ENCODE measurements around the gene ARL11.
"Not testable (repeated sequence)": the region's sequence is repeated elsewhere in the genome, so short reads cannot be mapped to it uniquely, and the experiment has no call there.

The ARL11 gene

GRCh38 chr13:49607761-49608160 is 20.5 kb upstream of the ARL11 start:
- Histone ChIP-seq H3K23ac (ENCODE audit: low read length) (no peak overlapping the region), H3K4me2 (ENCODE audit: low read length) (no peak overlapping the region), H3K27me3 (ENCODE audit: insufficient read depth, low read length, poor library complexity) (no peaks in the 10 kb centered on the region), H3K36me3 (ENCODE audit: control insufficient read depth, insufficient read depth, low read length) (no peaks in the 10 kb centered on the region), H3K9ac (ENCODE audit: low read length) (no peak overlapping the region), H3K79me2 (ENCODE audit: control insufficient read depth, insufficient read depth, low read length) (no peaks in the 10 kb centered on the region), H2BK15ac (replicated peaks; ENCODE audit: low read depth) (no peak overlapping the region), H3K79me1 (ENCODE audit: low read length) (no peaks in the 10 kb centered on the region), H3K4ac (ENCODE audit: low read depth, low read length) (no peak overlapping the region), H3K27ac (ENCODE audit: low read depth, low read length) (no peak overlapping the region), H3K4me1 (ENCODE audit: control insufficient read depth, low read depth, low read length) (no peaks in the 10 kb centered on the region), H3K56ac (ENCODE audit: low read length) (no peak overlapping the region), H2BK5ac (ENCODE audit: low read length) (no peak overlapping the region), H3K4me3 (ENCODE audit: low read length) (no peak overlapping the region), H4K5ac (ENCODE audit: low read length) (no peak overlapping the region), H3K18ac (ENCODE audit: low read length) (no peak overlapping the region), H2AK5ac (ENCODE audit: low read length) (no peak overlapping the region), H2BK120ac (ENCODE audit: low read depth, low read length) (no peak overlapping the region), H4K8ac (ENCODE audit: low read depth, low read length) (no peak overlapping the region)
- DNase-seq: no peak
- no CpG with 5 or more reads among the region's 5 CpGs for WGBS (ENCODE audit: extremely low coverage, insufficient coverage, low lambda C conversion rate)

GRCh38 chr13:49608651-49609331 is 19.5 kb upstream of the ARL11 start:
- Histone ChIP-seq H4K8ac (ENCODE audit: low read depth, low read length) (no peak overlapping the region), H3K9ac (ENCODE audit: low read length) (no peak overlapping the region), H4K5ac (ENCODE audit: low read length) (no peak overlapping the region), H3K23ac (ENCODE audit: low read length) (no peak overlapping the region), H3K18ac (ENCODE audit: low read length) (no peak overlapping the region), H3K4me1 (ENCODE audit: control insufficient read depth, low read depth, low read length) (no peaks in the 10 kb centered on the region), H2AK5ac (ENCODE audit: low read length) (no peak overlapping the region), H3K4ac (ENCODE audit: low read depth, low read length) (no peak overlapping the region), H3K4me2 (ENCODE audit: low read length) (no peak overlapping the region), H3K27me3 (ENCODE audit: insufficient read depth, low read length, poor library complexity) (no peaks in the 10 kb centered on the region), H2BK120ac (ENCODE audit: low read depth, low read length) (no peak overlapping the region), H3K79me1 (ENCODE audit: low read length) (no peaks in the 10 kb centered on the region), H3K4me3 (ENCODE audit: low read length) (no peak overlapping the region), H3K79me2 (ENCODE audit: control insufficient read depth, insufficient read depth, low read length) (no peaks in the 10 kb centered on the region), H3K36me3 (ENCODE audit: control insufficient read depth, insufficient read depth, low read length) (no peaks in the 10 kb centered on the region), H3K27ac (ENCODE audit: low read depth, low read length) (no peak overlapping the region), H3K56ac (ENCODE audit: low read length) (no peak overlapping the region), H2BK15ac (replicated peaks; ENCODE audit: low read depth) (no peak overlapping the region), H2BK5ac (ENCODE audit: low read length) (no peak overlapping the region)
- WGBS (ENCODE audit: extremely low coverage, insufficient coverage, low lambda C conversion rate): no CpG with 5 or more reads among the region's 1 CpG
- DNase-seq: no peak

- H2AK5ac ChIP-seq (ENCODE audit: low read length): no peak overlapping the region
- H3K18ac ChIP-seq (ENCODE audit: low read length): no peak overlapping the region
Measured at GRCh38 chr13:49610176-49610575, 18.1 kb upstream of the ARL11 start.

GRCh38 chr13:49612042-49612441 is 16.3 kb upstream of the ARL11 start:
- H3K79me1 ChIP-seq (ENCODE audit: low read length); H3K4me3 ChIP-seq (ENCODE audit: low read length); H3K18ac ChIP-seq (ENCODE audit: low read length); H3K27ac ChIP-seq (ENCODE audit: low read depth, low read length); H3K23ac ChIP-seq (ENCODE audit: low read length); H3K4me1 ChIP-seq (ENCODE audit: control insufficient read depth, low read depth, low read length); H3K4me2 ChIP-seq (ENCODE audit: low read length); H3K56ac ChIP-seq (ENCODE audit: low read length); H3K4ac ChIP-seq (ENCODE audit: low read depth, low read length); H2BK120ac ChIP-seq (ENCODE audit: low read depth, low read length); H2BK5ac ChIP-seq (ENCODE audit: low read length); H2AK5ac ChIP-seq (ENCODE audit: low read length); H4K5ac ChIP-seq (ENCODE audit: low read length); H3K9ac ChIP-seq (ENCODE audit: low read length); H3K27me3 ChIP-seq (ENCODE audit: insufficient read depth, low read length, poor library complexity); H2BK15ac ChIP-seq (replicated peaks; ENCODE audit: low read depth); H3K36me3 ChIP-seq (ENCODE audit: control insufficient read depth, insufficient read depth, low read length); DNase-seq; H4K8ac ChIP-seq (ENCODE audit: low read depth, low read length); H3K79me2 ChIP-seq (ENCODE audit: control insufficient read depth, insufficient read depth, low read length): not testable (repeated sequence)
- WGBS (ENCODE audit: extremely low coverage, insufficient coverage, low lambda C conversion rate): no CpG with 5 or more reads among the region's 3 CpGs

More at GRCh38 chr13:49610176-49610575, 18.1 kb upstream of the ARL11 start:
- Histone ChIP-seq H3K4me3 (ENCODE audit: low read length) (no peak overlapping the region), H3K27me3 (ENCODE audit: insufficient read depth, low read length, poor library complexity) (no peaks in the 10 kb centered on the region), H3K23ac (ENCODE audit: low read length) (no peak overlapping the region), H4K5ac (ENCODE audit: low read length) (no peak overlapping the region), H2BK5ac (ENCODE audit: low read length) (no peak overlapping the region), H3K4ac (ENCODE audit: low read depth, low read length) (no peak overlapping the region), H3K79me2 (ENCODE audit: control insufficient read depth, insufficient read depth, low read length) (no peaks in the 10 kb centered on the region), H3K56ac (ENCODE audit: low read length) (no peak overlapping the region), H3K79me1 (ENCODE audit: low read length) (no peaks in the 10 kb centered on the region), H2BK120ac (ENCODE audit: low read depth, low read length) (no peak overlapping the region), H3K4me2 (ENCODE audit: low read length) (no peak overlapping the region), H3K27ac (ENCODE audit: low read depth, low read length) (no peak overlapping the region), H3K9ac (ENCODE audit: low read length) (no peak overlapping the region), H3K36me3 (ENCODE audit: control insufficient read depth, insufficient read depth, low read length) (no peaks in the 10 kb centered on the region), H4K8ac (ENCODE audit: low read depth, low read length) (no peak overlapping the region), H3K4me1 (ENCODE audit: control insufficient read depth, low read depth, low read length) (no peaks in the 10 kb centered on the region), H2BK15ac (replicated peaks; ENCODE audit: low read depth) (no peak overlapping the region)
- DNase-seq: no peak
- no CpG with 5 or more reads among the region's 1 CpG for WGBS (ENCODE audit: extremely low coverage, insufficient coverage, low lambda C conversion rate)

- Histone ChIP-seq H3K79me1 (ENCODE audit: low read length) (no peaks in the 10 kb centered on the region), H3K23ac (ENCODE audit: low read length) (no peak overlapping the region), H4K5ac (ENCODE audit: low read length) (no peak overlapping the region), H2BK5ac (ENCODE audit: low read length) (no peak overlapping the region), H3K36me3 (ENCODE audit: control insufficient read depth, insufficient read depth, low read length) (no peaks in the 10 kb centered on the region), H3K9ac (ENCODE audit: low read length) (no peak overlapping the region), H2AK5ac (ENCODE audit: low read length) (no peak overlapping the region), H3K18ac (ENCODE audit: low read length) (no peak overlapping the region), H4K8ac (ENCODE audit: low read depth, low read length) (no peak overlapping the region), H3K4ac (ENCODE audit: low read depth, low read length) (no peak overlapping the region), H2BK120ac (ENCODE audit: low read depth, low read length) (no peak overlapping the region), H2BK15ac (replicated peaks; ENCODE audit: low read depth) (peak overlapping the region; percentile 36), H3K4me1 (ENCODE audit: control insufficient read depth, low read depth, low read length) (peaks cover 2% of the 10 kb centered on the region), H3K27ac (ENCODE audit: low read depth, low read length) (no peak overlapping the region), H3K4me3 (ENCODE audit: low read length) (no peak overlapping the region), H3K4me2 (ENCODE audit: low read length) (no peak overlapping the region), H3K56ac (ENCODE audit: low read length) (no peak overlapping the region), H3K79me2 (ENCODE audit: control insufficient read depth, insufficient read depth, low read length) (no peaks in the 10 kb centered on the region), H3K27me3 (ENCODE audit: insufficient read depth, low read length, poor library complexity) (no peaks in the 10 kb centered on the region)
- no peak for DNase-seq
- WGBS (ENCODE audit: extremely low coverage, insufficient coverage, low lambda C conversion rate): no CpG with 5 or more reads among the region's 8 CpGs
Measured at GRCh38 chr13:49615836-49616675, 12.3 kb upstream of the ARL11 start.

Measured in mesendoderm (in vitro differentiated cells).